Iris pigment epithelial cell (primary cell): ENCODE data around the gene MLYCD.

Experiments used
- DNase-seq: peaks from one replicate; pipeline ENCODE4 v3.0.0-alpha.2; 2011; ENCODE audit warnings: low read depth

Gene MLYCD

GRCh38 chr16:83898463-83899271, at the start of gene MLYCD:
TSS of gene MLYCD (plus strand) at chr16:83899115. CDS start at chr16:83899145, 30 bp downstream.
- peak; percentile 71 for DNase-seq

DNA sequence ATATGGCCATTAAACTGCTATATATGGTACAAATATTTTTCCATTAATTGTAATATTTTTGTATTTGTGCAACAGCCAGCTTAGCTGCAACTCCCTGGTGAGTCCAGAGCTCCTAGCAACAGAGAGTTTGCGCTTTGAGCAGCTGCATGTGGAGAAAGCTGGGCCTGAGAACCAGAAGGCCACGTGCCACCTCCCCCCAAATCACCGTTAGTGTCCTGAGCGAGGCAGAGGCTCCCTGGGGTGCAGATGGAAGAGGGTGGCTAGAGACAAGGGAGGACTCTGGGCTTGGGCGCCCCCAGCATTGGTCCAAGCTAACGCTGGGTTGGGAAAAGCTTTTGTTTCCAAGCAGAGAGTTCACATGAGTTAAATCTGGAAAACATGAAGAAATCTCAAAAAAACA, 49.5 kb upstream of the MLYCD start:
- DNase-seq = no peak

GRCh38 chr16:83850947-83851346, 48.0 kb upstream of the MLYCD start:
- no peak for DNase-seq

DNA sequence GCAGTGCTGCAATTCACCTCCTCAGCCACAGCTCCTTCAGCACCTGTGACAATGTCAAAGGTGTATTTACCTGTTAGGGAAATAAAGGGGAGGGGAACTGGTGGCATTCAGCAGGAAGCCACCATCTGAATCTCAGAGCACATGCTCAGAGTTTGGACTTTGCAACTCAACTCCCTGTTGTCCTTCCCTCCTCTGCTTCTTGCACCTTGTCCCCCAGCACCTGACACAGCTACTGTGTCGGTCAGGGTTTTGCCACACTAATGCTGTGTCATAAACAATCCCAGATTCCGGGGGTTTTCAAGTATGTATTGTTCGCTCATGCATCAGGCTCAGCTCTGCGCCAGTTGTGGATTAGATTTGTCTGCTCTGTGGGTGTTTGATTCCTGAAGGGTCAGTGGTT, 47.4 kb upstream of the MLYCD start:
- DNase-seq = no peak

DNA sequence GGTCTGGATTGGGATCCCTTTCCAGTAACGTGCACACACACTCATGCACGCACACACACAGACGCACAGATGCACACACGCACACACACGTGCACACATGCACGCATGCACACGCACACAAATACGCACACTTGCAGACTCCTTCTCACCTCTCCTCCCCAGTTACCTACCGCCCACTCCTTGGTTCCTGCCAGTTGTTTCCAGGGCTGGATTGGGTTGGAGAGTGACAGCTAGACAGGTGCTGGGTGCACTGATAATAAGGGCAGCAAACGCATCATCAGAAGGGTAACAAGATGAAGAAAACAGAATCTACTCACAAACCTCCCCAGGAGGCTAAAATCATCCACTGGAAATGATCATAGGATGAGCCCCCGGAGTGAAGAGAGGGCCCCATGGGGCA, 46.1 kb upstream of the MLYCD start:
- no peak for DNase-seq

DNA sequence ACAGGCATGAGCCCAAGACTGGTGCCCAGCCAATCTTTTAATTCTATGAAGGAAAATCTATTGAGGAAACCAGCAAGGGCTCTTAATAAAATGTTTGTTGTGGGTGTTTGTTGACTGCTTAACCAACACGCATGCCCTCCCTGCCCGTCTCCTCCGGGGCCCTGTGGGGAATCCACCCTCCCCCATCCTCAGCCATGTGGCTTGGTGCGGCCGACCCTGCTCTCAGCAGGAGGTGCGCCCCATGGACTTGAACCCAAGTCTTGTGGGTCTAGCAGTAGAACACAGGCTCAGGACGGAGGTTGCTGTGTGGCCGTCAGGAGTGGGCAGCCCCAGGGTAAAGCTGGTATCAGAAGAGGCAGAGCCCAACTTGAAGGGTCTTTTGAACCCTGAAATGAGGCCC, 45.1 kb upstream of the MLYCD start:
- no peak for DNase-seq

DNA sequence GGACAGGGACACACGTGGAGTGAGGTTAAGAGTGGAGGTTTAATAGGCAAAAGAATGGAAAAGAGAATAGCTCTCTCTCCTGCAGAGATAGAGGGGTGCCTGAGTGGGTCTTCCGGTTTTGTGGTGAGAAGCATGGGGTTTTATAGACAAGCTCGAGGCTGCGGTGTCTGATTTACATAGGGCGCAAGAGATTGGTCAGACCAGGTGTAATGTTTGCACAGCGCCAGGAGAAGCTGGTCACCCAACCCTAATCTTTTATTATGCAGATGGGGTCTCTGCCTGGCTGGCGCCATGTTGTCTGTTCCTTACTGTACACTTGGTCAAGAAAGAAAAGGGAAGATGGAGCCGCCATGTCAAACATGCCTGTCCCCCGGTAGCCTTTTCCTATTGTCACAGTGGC, 44.5 kb upstream of the MLYCD start:
- no peak for DNase-seq

DNA sequence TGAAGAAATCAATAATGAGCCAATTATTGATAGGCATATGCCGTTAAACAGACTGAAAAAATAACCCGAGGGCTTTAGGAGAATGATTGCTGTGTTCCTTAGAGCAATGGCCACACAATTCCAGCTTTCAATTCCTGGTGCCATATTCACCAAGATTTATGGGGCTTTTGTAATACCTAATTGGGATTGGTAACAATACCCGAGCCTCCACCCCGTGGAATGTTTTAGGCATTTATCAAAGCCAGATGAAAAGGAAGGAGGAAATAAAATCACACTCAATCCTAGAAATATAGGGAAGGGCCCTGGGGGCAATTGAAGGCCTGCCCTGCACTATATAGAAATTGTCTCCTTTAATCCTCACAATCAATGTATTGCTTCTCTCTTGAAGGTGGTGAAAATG, 42.1 kb upstream of the MLYCD start:
- DNase-seq = no peak

GRCh38 chr16:83859265-83859664, 39.6 kb upstream of the MLYCD start:
- DNase-seq = no peak

GRCh38 chr16:83862661-83863060, 36.3 kb upstream of the MLYCD start:
- DNase-seq = no peak

GRCh38 chr16:83863682-83864081, 35.2 kb upstream of the MLYCD start:
- no peak for DNase-seq

GRCh38 chr16:83870830-83871229, 28.1 kb upstream of the MLYCD start:
- no peak for DNase-seq

DNA sequence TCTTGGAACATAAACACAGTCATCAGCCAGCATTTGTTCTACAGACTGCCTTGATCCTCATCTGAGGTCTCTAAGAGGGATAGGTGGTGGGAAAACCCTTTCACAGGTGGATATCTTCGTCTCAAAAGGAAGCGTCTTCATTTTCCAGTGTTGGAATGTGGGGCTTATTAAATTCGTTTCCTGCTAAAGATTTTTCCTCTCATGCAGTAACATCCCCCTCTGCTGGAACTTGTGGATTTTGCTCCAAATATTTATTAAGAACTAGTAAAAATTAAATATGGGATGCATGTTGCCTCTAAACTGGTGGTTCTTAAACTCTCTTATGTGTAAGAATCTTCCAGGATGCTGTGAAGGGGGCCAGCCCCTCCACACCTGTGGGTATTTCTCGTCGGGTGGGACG, 20.1 kb upstream of the MLYCD start:
- peak; percentile 53 for DNase-seq

- DNase-seq = no peak
Observed at GRCh38 chr16:83882163-83882885, 16.6 kb upstream of the MLYCD start.

- DNase-seq = no peak
Observed at GRCh38 chr16:83886199-83886971, 12.5 kb upstream of the MLYCD start.

GRCh38 chr16:83887080-83887479, 11.8 kb upstream of the MLYCD start:
- DNase-seq = no peak

DNA sequence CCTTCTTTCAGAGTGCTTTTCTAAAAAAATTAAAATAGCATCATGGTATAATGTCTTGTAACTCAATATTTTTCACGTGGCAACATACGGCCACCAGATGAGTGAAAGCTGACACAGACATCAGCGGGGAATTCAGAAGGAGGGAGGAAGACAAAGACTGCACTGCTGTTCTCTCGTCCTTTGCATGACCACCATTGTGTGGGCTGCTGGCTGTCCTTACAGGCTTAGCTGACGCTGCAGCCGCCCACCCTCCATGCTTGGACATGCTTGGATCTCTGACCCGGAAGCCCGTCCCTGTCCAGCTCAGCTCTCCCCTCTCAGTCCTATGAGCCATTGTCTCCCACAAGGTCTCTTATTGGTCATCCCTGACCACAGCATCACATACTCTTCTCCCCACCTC, 11.4 kb upstream of the MLYCD start:
- no peak for DNase-seq

DNA sequence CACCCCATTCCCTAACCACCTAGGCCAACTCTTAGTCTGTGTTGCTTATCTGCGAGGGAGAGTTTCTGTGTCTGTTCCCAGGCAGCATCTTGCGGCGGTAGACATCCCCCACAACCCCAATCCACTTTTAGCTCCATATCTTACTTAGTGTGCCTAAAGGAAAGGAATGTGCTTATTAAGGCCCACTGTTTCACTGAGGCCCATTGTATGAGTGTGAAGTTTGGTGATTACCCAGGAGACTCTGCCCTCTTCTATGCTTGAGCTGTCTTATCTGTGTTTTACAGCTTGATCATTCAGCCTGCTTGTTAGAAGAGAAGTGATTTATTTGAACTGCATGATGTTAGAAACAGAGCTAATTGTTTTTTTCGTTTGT, 10.3 kb upstream of the MLYCD start:
- no peak for DNase-seq

DNA sequence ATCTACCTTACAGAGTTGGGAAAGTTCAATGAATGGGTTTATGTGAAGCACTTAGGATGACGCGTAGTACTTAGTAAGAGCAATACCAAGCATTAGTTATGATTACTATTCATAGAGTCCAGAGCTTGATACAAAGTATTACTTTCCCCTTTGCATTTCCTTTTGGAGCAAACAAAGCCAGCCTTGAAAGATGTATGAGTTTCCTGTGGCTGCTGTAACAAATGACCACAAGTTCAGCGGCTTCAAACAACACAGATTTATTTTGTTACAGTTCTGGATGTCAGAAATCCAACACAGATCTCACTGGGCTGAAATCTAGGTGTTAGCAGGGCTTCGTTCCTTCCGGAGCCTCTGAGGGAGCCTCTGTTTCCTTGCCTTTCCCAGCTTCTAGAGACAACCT, 8.6 kb upstream of the MLYCD start:
- DNase-seq = no peak

- DNase-seq = peak; percentile 12
Observed at GRCh38 chr16:83891742-83892141, 7.2 kb upstream of the MLYCD start.

- DNase-seq = no peak
Observed at GRCh38 chr16:83895243-83895642, 3.7 kb upstream of the MLYCD start.

DNA sequence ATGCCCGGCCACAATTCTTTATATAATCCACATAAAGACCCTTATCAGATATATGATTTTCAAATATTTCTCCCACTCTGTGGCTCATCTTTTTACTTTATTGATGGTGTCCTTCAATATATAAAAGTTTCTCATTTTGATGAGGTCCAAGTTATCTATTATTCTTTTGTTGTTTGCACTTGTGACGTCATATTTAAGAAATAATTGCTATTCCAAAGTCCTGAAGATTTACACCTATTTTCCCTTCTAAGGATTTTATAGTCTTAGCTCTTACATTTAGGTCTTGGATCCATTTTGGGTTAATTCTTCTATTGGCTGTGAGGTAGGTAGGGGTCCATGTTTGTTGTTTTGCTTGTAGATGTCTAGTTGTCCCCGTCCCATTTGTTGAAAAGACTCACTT, 3.0 kb upstream of the MLYCD start:
- no peak for DNase-seq
